Measurements from ENCODE around the gene CTNS.

CTNS gene

GRCh38 chr17:3636154-3636907, at the start of gene CTNS, which contains the start of gene SHPK:
TSS of gene CTNS (plus strand) at chr17:3636760. CDS start at chr17:3640207, 3,447 bp downstream.
TSS of gene SHPK (minus strand) at chr17:3636250. CDS start at chr17:3636219, 31 bp downstream.
- DNase-seq (ENCODE audit: low read depth) = peak; percentile 92

GRCh38 chr17:3589784-3590183, 46.8 kb upstream of the CTNS start:
- DNase-seq (ENCODE audit: low read depth) = no peak

- DNase-seq (ENCODE audit: low read depth) = no peak
Measured at GRCh38 chr17:3590231-3590630, 46.3 kb upstream of the CTNS start.

- DNase-seq (ENCODE audit: low read depth) = no peak
Measured at GRCh38 chr17:3590768-3591167, 45.8 kb upstream of the CTNS start.

- no peak for DNase-seq (ENCODE audit: low read depth)
Measured at GRCh38 chr17:3592216-3592860, 44.2 kb upstream of the CTNS start.

- DNase-seq (ENCODE audit: low read depth) = no peak
Measured at GRCh38 chr17:3593384-3593783, 43.2 kb upstream of the CTNS start.

GRCh38 chr17:3594051-3594800, 42.3 kb upstream of the CTNS start:
- no peak for DNase-seq (ENCODE audit: low read depth)

- DNase-seq (ENCODE audit: low read depth) = no peak
Measured at GRCh38 chr17:3594976-3595375, 41.6 kb upstream of the CTNS start.

GRCh38 chr17:3596804-3597464, 39.6 kb upstream of the CTNS start:
- no peak for DNase-seq (ENCODE audit: low read depth)

- no peak for DNase-seq (ENCODE audit: low read depth)
Measured at GRCh38 chr17:3598078-3598477, 38.5 kb upstream of the CTNS start.

- DNase-seq (ENCODE audit: low read depth) = no peak
Measured at GRCh38 chr17:3600529-3601205, 35.9 kb upstream of the CTNS start.

- no peak for DNase-seq (ENCODE audit: low read depth)
Measured at GRCh38 chr17:3602499-3602898, 34.1 kb upstream of the CTNS start.

- DNase-seq (ENCODE audit: low read depth) = no peak
Measured at GRCh38 chr17:3603119-3603869, 33.3 kb upstream of the CTNS start.

- DNase-seq (ENCODE audit: low read depth) = no peak
Measured at GRCh38 chr17:3603870-3604259, 32.7 kb upstream of the CTNS start.

- DNase-seq (ENCODE audit: low read depth) = no peak
Measured at GRCh38 chr17:3609689-3610088, 26.9 kb upstream of the CTNS start.

GRCh38 chr17:3610523-3610922, 26.0 kb upstream of the CTNS start:
- no peak for DNase-seq (ENCODE audit: low read depth)

- DNase-seq (ENCODE audit: low read depth) = no peak
Measured at GRCh38 chr17:3613124-3613523, 23.4 kb upstream of the CTNS start.

GRCh38 chr17:3615160-3615870, 21.2 kb upstream of the CTNS start:
- DNase-seq (ENCODE audit: low read depth) = no peak

GRCh38 chr17:3621146-3621720, 15.3 kb upstream of the CTNS start:
- DNase-seq (ENCODE audit: low read depth) = no peak

GRCh38 chr17:3622977-3623594, 13.5 kb upstream of the CTNS start:
- no peak for DNase-seq (ENCODE audit: low read depth)

Measured in activated T-helper 1 cell treated with Interleukin-2 at 50 U/mL for 16 hours (primary cell).